ENCODE data around the gene SH2B2.
"Not testable (repeated sequence)": the region's sequence is repeated elsewhere in the genome, so short reads cannot be mapped to it uniquely, and the experiment has no call there.

GRCh38 chr7:102337002-102337401 is 50.3 kb downstream of the SH2B2 start:
- not testable (repeated sequence) for TF ChIP-seq EZH2 (IDR thresholded peaks at IDR 0.05; ENCODE audit: borderline replicate concordance, low read depth, low read length, severe bottlenecking); POLR2AphosphoS5 (IDR thresholded peaks at IDR 0.05; ENCODE audit: insufficient read depth, low read depth, low read length); MAX (IDR thresholded peaks at IDR 0.05; ENCODE audit: insufficient read depth, insufficient read length); FOS (IDR thresholded peaks at IDR 0.05; ENCODE audit: borderline replicate concordance, insufficient read depth, low read length); MYC (IDR thresholded peaks at IDR 0.05; ENCODE audit: low read depth, low read length)

All from endothelial cell of umbilical vein (primary cell).